ENCODE measurements around the gene CSMD2.

Gene CSMD2

DNA sequence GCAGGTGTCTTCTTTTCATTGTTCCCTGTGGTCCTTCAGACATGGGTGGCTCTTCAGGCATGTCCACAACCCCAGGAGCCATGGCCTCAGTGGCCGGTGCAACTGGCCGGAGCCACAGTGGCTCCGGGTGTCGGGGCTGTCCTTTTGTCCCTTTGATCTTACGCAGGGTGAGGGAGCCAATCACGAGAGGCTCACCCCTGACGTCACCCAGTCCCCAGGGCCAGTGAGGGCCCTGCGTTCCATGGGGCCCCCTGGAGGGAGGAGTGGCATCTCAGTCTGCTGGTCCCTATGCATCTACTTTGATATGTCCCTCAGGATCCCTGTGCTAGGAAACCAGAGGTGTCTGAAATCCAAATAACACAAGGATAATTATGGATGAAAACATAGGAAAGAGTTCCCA, 663.3 kb downstream of the CSMD2 start:
- Histone ChIP-seq H3F3A (ENCODE audit: insufficient read depth, low read length) (no peaks in the 10 kb centered on the region), H3K27ac (ENCODE audit: low read length) (no peak overlapping the region), H3K4me3 (ENCODE audit: low read length) (no peak overlapping the region), H3K4me1 (ENCODE audit: low read length) (no peaks in the 10 kb centered on the region), H3K9me3 (replicated peaks; ENCODE audit: insufficient read depth, low read length) (no peaks in the 10 kb centered on the region), H2AFZ (ENCODE audit: low read length) (no peak overlapping the region), H3K36me3 (replicated peaks; ENCODE audit: insufficient read depth, low read length) (no peaks in the 10 kb centered on the region), H3K9ac (ENCODE audit: low read length) (no peak overlapping the region), H4K20me1 (ENCODE audit: insufficient read depth, low read length) (no peaks in the 10 kb centered on the region), H3K27me3 (replicated peaks; ENCODE audit: insufficient read depth, low read length) (no peaks in the 10 kb centered on the region), H3K4me2 (ENCODE audit: low read depth, low read length) (no peak overlapping the region), H3K79me2 (ENCODE audit: low read length) (no peaks in the 10 kb centered on the region), H3K9me2 (replicated peaks; ENCODE audit: insufficient read depth, low read length) (no peaks in the 10 kb centered on the region)
- no peak for TF ChIP-seq EZH2 (optimal IDR thresholded peaks at IDR 0.05; ENCODE audit: low read depth, low read length)
- no peak for TF ChIP-seq EZH2phosphoT487 (IDR thresholded peaks at IDR 0.05; ENCODE audit: low read length)
- TF ChIP-seq, protein P1, sequence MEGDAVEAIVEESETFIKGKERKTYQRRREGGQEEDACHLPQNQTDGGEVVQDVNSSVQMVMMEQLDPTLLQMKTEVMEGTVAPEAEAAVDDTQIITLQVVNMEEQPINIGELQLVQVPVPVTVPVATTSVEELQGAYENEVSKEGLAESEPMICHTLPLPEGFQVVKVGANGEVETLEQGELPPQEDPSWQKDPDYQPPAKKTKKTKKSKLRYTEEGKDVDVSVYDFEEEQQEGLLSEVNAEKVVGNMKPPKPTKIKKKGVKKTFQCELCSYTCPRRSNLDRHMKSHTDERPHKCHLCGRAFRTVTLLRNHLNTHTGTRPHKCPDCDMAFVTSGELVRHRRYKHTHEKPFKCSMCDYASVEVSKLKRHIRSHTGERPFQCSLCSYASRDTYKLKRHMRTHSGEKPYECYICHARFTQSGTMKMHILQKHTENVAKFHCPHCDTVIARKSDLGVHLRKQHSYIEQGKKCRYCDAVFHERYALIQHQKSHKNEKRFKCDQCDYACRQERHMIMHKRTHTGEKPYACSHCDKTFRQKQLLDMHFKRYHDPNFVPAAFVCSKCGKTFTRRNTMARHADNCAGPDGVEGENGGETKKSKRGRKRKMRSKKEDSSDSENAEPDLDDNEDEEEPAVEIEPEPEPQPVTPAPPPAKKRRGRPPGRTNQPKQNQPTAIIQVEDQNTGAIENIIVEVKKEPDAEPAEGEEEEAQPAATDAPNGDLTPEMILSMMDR (IDR thresholded peaks at IDR 0.05; ENCODE audit: low read length): no peak
- no peak for DNase-seq

DNA sequence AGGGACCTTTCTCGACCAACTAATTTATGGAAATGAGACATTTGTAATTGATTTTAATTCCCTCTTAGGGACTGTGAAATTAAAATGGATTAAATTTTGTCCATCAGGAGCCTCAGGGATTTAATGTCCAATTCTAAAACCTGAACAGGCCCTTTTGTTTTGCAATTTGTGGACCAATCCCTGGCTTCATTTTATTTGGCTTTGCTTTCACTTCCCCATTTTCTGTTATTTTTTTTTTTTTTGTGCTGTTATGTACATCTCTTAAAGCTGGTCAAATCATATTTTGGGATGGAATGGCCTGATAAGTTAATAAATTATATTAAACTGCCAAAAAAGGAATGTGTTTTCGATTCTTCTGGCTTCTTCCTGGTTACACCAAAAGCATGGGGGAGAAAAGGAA, 663.7 kb downstream of the CSMD2 start:
- no peaks in the 10 kb centered on the region for H3K4me1 ChIP-seq (ENCODE audit: low read length)
- DNase-seq: no peak
- H3K27ac ChIP-seq (ENCODE audit: low read length): no peak overlapping the region
- no peaks in the 10 kb centered on the region for H3K79me2 ChIP-seq (ENCODE audit: low read length)
- H2AFZ ChIP-seq (ENCODE audit: low read length): no peak overlapping the region
- H4K20me1 ChIP-seq (ENCODE audit: insufficient read depth, low read length): no peaks in the 10 kb centered on the region
- no peaks in the 10 kb centered on the region for H3K9me2 ChIP-seq (replicated peaks; ENCODE audit: insufficient read depth, low read length)
- H3F3A ChIP-seq (ENCODE audit: insufficient read depth, low read length): no peaks in the 10 kb centered on the region
- no peaks in the 10 kb centered on the region for H3K9me3 ChIP-seq (replicated peaks; ENCODE audit: insufficient read depth, low read length)
- no peak for TF ChIP-seq EZH2 (optimal IDR thresholded peaks at IDR 0.05; ENCODE audit: low read depth, low read length)
- TF ChIP-seq EZH2phosphoT487 (IDR thresholded peaks at IDR 0.05; ENCODE audit: low read length): no peak
- TF ChIP-seq, protein P1 (IDR thresholded peaks at IDR 0.05; ENCODE audit: low read length): no peak
- H3K36me3 ChIP-seq (replicated peaks; ENCODE audit: insufficient read depth, low read length): no peaks in the 10 kb centered on the region
- H3K4me3 ChIP-seq (ENCODE audit: low read length): no peak overlapping the region
- H3K9ac ChIP-seq (ENCODE audit: low read length): no peak overlapping the region
- no peak overlapping the region for H3K4me2 ChIP-seq (ENCODE audit: low read depth, low read length)
- no peaks in the 10 kb centered on the region for H3K27me3 ChIP-seq (replicated peaks; ENCODE audit: insufficient read depth, low read length)

DNA sequence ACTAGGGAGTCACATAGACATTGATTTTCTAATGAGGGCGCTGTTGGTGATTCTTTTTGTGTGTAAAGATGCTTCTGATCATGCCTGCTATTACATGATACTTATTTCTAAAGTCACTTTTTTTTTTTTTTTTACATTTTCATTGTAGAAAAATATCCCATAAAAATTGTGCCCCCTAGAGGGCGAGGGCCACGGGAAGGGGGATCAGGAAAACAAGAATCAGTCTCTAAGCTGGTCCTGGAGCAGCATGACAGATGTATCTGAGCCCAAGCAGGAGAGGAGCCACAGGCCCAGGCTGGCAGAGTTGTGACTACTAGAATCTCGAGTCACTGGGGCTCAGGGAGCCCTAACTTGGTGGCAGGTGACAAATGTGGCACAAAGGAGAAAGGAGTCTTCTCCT, 664.5 kb downstream of the CSMD2 start:
- no peaks in the 10 kb centered on the region for H3K9me2 ChIP-seq (replicated peaks; ENCODE audit: insufficient read depth, low read length)
- no peak overlapping the region for H3K27ac ChIP-seq (ENCODE audit: low read length)
- no peaks in the 10 kb centered on the region for H3K27me3 ChIP-seq (replicated peaks; ENCODE audit: insufficient read depth, low read length)
- no peaks in the 10 kb centered on the region for H3K4me1 ChIP-seq (ENCODE audit: low read length)
- no peak overlapping the region for H2AFZ ChIP-seq (ENCODE audit: low read length)
- no peaks in the 10 kb centered on the region for H3F3A ChIP-seq (ENCODE audit: insufficient read depth, low read length)
- no peaks in the 10 kb centered on the region for H3K36me3 ChIP-seq (replicated peaks; ENCODE audit: insufficient read depth, low read length)
- no peak overlapping the region for H3K9ac ChIP-seq (ENCODE audit: low read length)
- TF ChIP-seq, protein P1 (IDR thresholded peaks at IDR 0.05; ENCODE audit: low read length): no peak
- TF ChIP-seq EZH2 (optimal IDR thresholded peaks at IDR 0.05; ENCODE audit: low read depth, low read length) (no peak), EZH2phosphoT487 (IDR thresholded peaks at IDR 0.05; ENCODE audit: low read length) (no peak)
- no peaks in the 10 kb centered on the region for H3K9me3 ChIP-seq (replicated peaks; ENCODE audit: insufficient read depth, low read length)
- no peak overlapping the region for H3K4me2 ChIP-seq (ENCODE audit: low read depth, low read length)
- no peak overlapping the region for H3K4me3 ChIP-seq (ENCODE audit: low read length)
- no peaks in the 10 kb centered on the region for H4K20me1 ChIP-seq (ENCODE audit: insufficient read depth, low read length)
- DNase-seq: no peak
- no peaks in the 10 kb centered on the region for H3K79me2 ChIP-seq (ENCODE audit: low read length)

Measured in MM.1S (cell line).